SK-N-SH (cell line): ENCODE data around the gene KCNK17. TPM values are rescaled to one million over a fixed set of nuclear protein-coding genes. Genes with fewer than 3 reads are reported as not detected.

Experiments
- CTCF ChIA-PET: fragments of 300-600, 350-600 bp; formaldehyde crosslinking; extraction: SDS; loops from one replicate; lab custom pipeline; 2021; lab: Yijun Ruan, JAX
- POLR2A ChIA-PET: fragments of 350-600 bp; sonication (Branson Sonifier 250); formaldehyde crosslinking; extraction: SDS; loops from one replicate; lab custom pipeline; 2020; ENCODE audit warnings: antibody characterized with exemption, inconsistent platforms; lab: Yijun Ruan, JAX
- DNase-seq: peaks from one replicate; pipeline ENCODE4 v3.0.0; 2012
- H2AFZ ChIP-seq: fragments of 200-600 bp; sonication (generic); 2 replicates; pipeline ENCODE4 v1.8.1; 2016; ENCODE audit warnings: antibody characterized with exemption, mild to moderate bottlenecking, low read depth
- H3F3A ChIP-seq: fragments of 200-600 bp; sonication (generic); replicated peaks from 2 replicates; pipeline ENCODE3; 2016; ENCODE audit warnings: antibody characterized with exemption, mild to moderate bottlenecking; ENCODE audit not compliant: insufficient read depth
- H3K27ac ChIP-seq, 2 experiments: fragments of 200-500 bp in 1 of 2; fragments of 200-600 bp in 1 of 2; sonication (Bioruptor generic) in 1 of 2; sonication (generic), shearing (Covaris generic) in 1 of 2; 2 replicates each; pipeline versions ENCODE4 v1.5.1 to v1.6.1; 2014 to 2016; ENCODE audit warnings: low read depth in 2 of 2, inconsistent platforms in 1 of 2, low read length in 1 of 2, mild to moderate bottlenecking in 1 of 2, mixed read lengths in 1 of 2
- H3K27me3 ChIP-seq: fragments of 200-600 bp; sonication (generic), shearing (Covaris generic); 2 replicates; pipeline ENCODE4 v1.6.1; 2016; ENCODE audit warnings: mixed run types; ENCODE audit not compliant: insufficient read depth
- H3K36me3 ChIP-seq, 2 experiments: fragments of 200-500 bp in 1 of 2; fragments of 200-600 bp in 1 of 2; sonication (Bioruptor generic) in 1 of 2; sonication (generic) in 1 of 2; replicated peaks in 1 of 2; 2 replicates each; pipeline versions ENCODE3 to v1.5.1; 2014 to 2016; ENCODE audit warnings: low read length in 1 of 2, mild to moderate bottlenecking in 1 of 2; ENCODE audit not compliant: insufficient read depth in 2 of 2, control insufficient read depth in 1 of 2
- H3K4me1 ChIP-seq, 2 experiments: fragments of 200-500 bp in 1 of 2; fragments of 200-600 bp in 1 of 2; sonication (Bioruptor generic) in 1 of 2; sonication (generic), shearing (Covaris generic) in 1 of 2; 2 replicates each; pipeline versions ENCODE4 v1.5.1 to v1.6.1; 2014 to 2016; ENCODE audit warnings: low read depth in 1 of 2, low read length in 1 of 2, mixed run types in 1 of 2; ENCODE audit not compliant: insufficient read depth in 2 of 2, control insufficient read depth in 1 of 2
- H3K4me2 ChIP-seq: fragments of 200-600 bp; sonication (generic), shearing (Covaris generic); 2 replicates; pipeline ENCODE4 v1.6.1; 2017; ENCODE audit warnings: mixed run types
- H3K4me3 ChIP-seq, 2 experiments: fragments of 200-500 bp in 1 of 2; fragments of 200-600 bp in 1 of 2; sonication (Bioruptor generic) in 1 of 2; sonication (generic), shearing (Covaris generic) in 1 of 2; 2 replicates each; pipeline versions ENCODE4 v1.5.1 to v1.8.1; 2014 to 2016; ENCODE audit warnings: low read depth in 2 of 2, inconsistent platforms in 1 of 2, low read length in 1 of 2, mild to moderate bottlenecking in 1 of 2, mixed read lengths in 1 of 2, moderate library complexity in 1 of 2
- H3K79me2 ChIP-seq: fragments of 200-600 bp; sonication (generic); 2 replicates; pipeline ENCODE4 v1.8.1; 2017; ENCODE audit warnings: mild to moderate bottlenecking; ENCODE audit not compliant: insufficient read depth
- H3K9ac ChIP-seq: fragments of 200-600 bp; sonication (generic); 2 replicates; pipeline ENCODE4 v1.6.1; 2017; ENCODE audit warnings: mixed run types
- H3K9me2 ChIP-seq: fragments of 200-600 bp; sonication (generic); 2 replicates; pipeline ENCODE4 v1.6.1; 2017; ENCODE audit warnings: mixed run types
- H3K9me3 ChIP-seq: fragments of 200-600 bp; sonication (generic); 2 replicates; pipeline ENCODE4 v1.6.1; 2017; ENCODE audit warnings: mixed run types, mild to moderate bottlenecking, moderate library complexity
- H4K20me1 ChIP-seq: fragments of 200-600 bp; sonication (generic); 2 replicates; pipeline ENCODE4 v1.6.1; 2017; ENCODE audit warnings: mild to moderate bottlenecking, mixed run types; ENCODE audit not compliant: insufficient read depth
- CTCF ChIP-seq: fragments of 200-600 bp; sonication (generic); IDR thresholded peaks from 2 replicates; pipeline ENCODE4 v1.6.1; 2017; ENCODE audit warnings: antibody characterized with exemption, mild to moderate bottlenecking, moderate library complexity
- EZH2phosphoT487 ChIP-seq: fragments of 200-600 bp; sonication (generic); IDR thresholded peaks from 2 replicates; pipeline ENCODE4 v1.6.1; 2017; ENCODE audit warnings: low read depth, mixed run types, mild to moderate bottlenecking, antibody characterized with exemption, moderate library complexity, borderline replicate concordance
- GABPA ChIP-seq: IDR thresholded peaks from 2 replicates; pipeline ENCODE4 v1.4.0; 2012; ENCODE audit warnings: low read depth, mild to moderate bottlenecking
- JUND ChIP-seq: IDR thresholded peaks from 2 replicates; pipeline ENCODE4 v1.4.0; 2012
- MAX ChIP-seq: IDR thresholded peaks from 2 replicates; pipeline ENCODE4 v1.4.0; 2012; ENCODE audit warnings: low read depth
- MXI1 ChIP-seq: IDR thresholded peaks from 2 replicates; pipeline ENCODE4 v1.6.1; 2012; ENCODE audit warnings: mild to moderate bottlenecking, low read depth, low read length, improper control_type of control experiment
- NRF1 ChIP-seq: IDR thresholded peaks from 2 replicates; pipeline ENCODE4 v1.6.1; 2012; ENCODE audit warnings: low read depth, mild to moderate bottlenecking, low read length
- PBX3 ChIP-seq: IDR thresholded peaks from 2 replicates; pipeline ENCODE4; 2012
- RAD21 ChIP-seq: IDR thresholded peaks from 2 replicates; pipeline ENCODE4 v1.6.1; 2012; ENCODE audit warnings: mild to moderate bottlenecking, low read length
- RCOR1 ChIP-seq: fragments of 150-350 bp; IDR thresholded peaks from 2 replicates; pipeline ENCODE4 v1.6.1; 2017; ENCODE audit warnings: antibody characterized with exemption, low read length
- RXRA ChIP-seq: IDR thresholded peaks from 2 replicates; pipeline ENCODE4 v1.4.0; 2012; ENCODE audit warnings: low read depth, mild to moderate bottlenecking, borderline replicate concordance
- SMC3 ChIP-seq: IDR thresholded peaks from 2 replicates; pipeline ENCODE4 v1.6.1; 2012; ENCODE audit warnings: low read depth, low read length, improper control_type of control experiment
- YY1 ChIP-seq: IDR thresholded peaks from 2 replicates; pipeline ENCODE4 v1.4.0; 2012; ENCODE audit warnings: low read depth, mild to moderate bottlenecking
- WGBS: methylation state at CpG from one replicate; pipeline ENCODE4 v1.1.6; 2017; ENCODE audit warnings: low lambda C conversion rate; 5-methylcytosine and 5-hydroxymethylcytosine counted together
- polyA plus RNA-seq, 3 experiments: library from polyadenylated mRNA; depleted of rRNA; stranded (reverse); fragments of >200 nt; gene quantifications; 2 replicates each; pipeline ENCODE4 v1.2.3, GENCODE V29; 2012

KCNK17 gene
- polyA plus RNA-seq, 1 of the 3 experiments (the other 2 are of a cell fraction): not detected

GRCh38 chr6:39313526-39314272 is 520 bp downstream of the KCNK17 start (continued):
- TF ChIP-seq PBX3 (no peak), NRF1 (no peak), MXI1 (no peak), CTCF (no peak), RXRA (no peak)
- TF ChIP-seq, all 33 proteins: peak for 0

GRCh38 chr6:39312912-39313525 is 1.2 kb downstream of the KCNK17 start:
- no peaks in the 10 kb centered on the region for H3K9me3 ChIP-seq
- H3K79me2 ChIP-seq: no peaks in the 10 kb centered on the region
- POLR2A ChIA-PET: no interaction called here
- no peaks in the 10 kb centered on the region for H3K9me2 ChIP-seq
- 43% methylated on average over 16 of the region's 45 CpGs for whole genome bisulfite sequencing
- peaks cover 0 to 2% of the 10 kb centered on the region in 2 experiments; a peak in 1 of 4 replicates for H3K4me1 ChIP-seq
- H3K27ac ChIP-seq: no peak overlapping the region
- H3K27me3 ChIP-seq: peaks cover 7% of the 10 kb centered on the region; the same call in 1 of the 2 replicates
- no peak overlapping the region for H2AFZ ChIP-seq
- H3K4me3 ChIP-seq: no peak overlapping the region; a peak in 1 of 4 replicates
- no peak for DNase-seq
- no peak overlapping the region for H3K9ac ChIP-seq
- no peak overlapping the region for H3K4me2 ChIP-seq
- no peaks in the 10 kb centered on the region for H3F3A ChIP-seq
- TF ChIP-seq MAX (no peak), RAD21 (no peak)
- H3K36me3 ChIP-seq: no peaks in the 10 kb centered on the region
- CTCF ChIA-PET: interaction anchor here (1.0 to 16.6 kb wide), 8 partner anchors 11 to 441 kb away, joined by 3 to 457 read pairs (median 37); no protein-coding TSS in a partner anchor
- H4K20me1 ChIP-seq: no peaks in the 10 kb centered on the region

GRCh38 chr6:39310542-39310941 is 3.7 kb downstream of the KCNK17 start:
- ChIA-PET CTCF (interaction anchor here (0.6 to 16.6 kb wide), 31 partner anchors 8 to 589 kb away, joined by 3 to 457 read pairs (median 4); partner anchors contain the start of gene KCNK16), POLR2A (no interaction called here)
- no peak for DNase-seq
- H4K20me1 ChIP-seq: no peaks in the 10 kb centered on the region
- no peak overlapping the region for H3K9ac ChIP-seq
- no peak overlapping the region for H3K27ac ChIP-seq
- peaks cover 7% of the 10 kb centered on the region; the same call in 1 of the 2 replicates for H3K27me3 ChIP-seq
- no peaks in the 10 kb centered on the region for H3K79me2 ChIP-seq
- 14% methylated on average over 1 of the region's 4 CpGs for WGBS
- no peaks in the 10 kb centered on the region for H3K9me2 ChIP-seq
- peaks cover 0 to 2% of the 10 kb centered on the region in 2 experiments; a peak in 1 of 4 replicates for H3K4me1 ChIP-seq
- H3K4me2 ChIP-seq: no peak overlapping the region
- H3K36me3 ChIP-seq: no peaks in the 10 kb centered on the region
- no peaks in the 10 kb centered on the region for H3F3A ChIP-seq
- TF ChIP-seq SMC3 (no peak), RAD21 (no peak), YY1 (no peak), RCOR1 (no peak), EZH2phosphoT487 (no peak), MAX (no peak), PBX3 (no peak), MXI1 (no peak), JUND (no peak), GABPA (no peak)
- H3K9me3 ChIP-seq: no peaks in the 10 kb centered on the region
- no peak overlapping the region for H2AFZ ChIP-seq
- H3K4me3 ChIP-seq: no peak overlapping the region; a peak in 1 of 4 replicates
